SH-SY5Y (cell line): ENCODE measurements around the gene P2RX7.

Source experiments
- GATA2 ChIP-seq: IDR thresholded peaks from 2 replicates; pipeline ENCODE4 v1.6.1; 2011; ENCODE audit warnings: mild to moderate bottlenecking, low read depth, low read length
- GATA3 ChIP-seq: IDR thresholded peaks from 2 replicates; pipeline ENCODE4 v1.6.1; 2011; ENCODE audit warnings: low read depth, mild to moderate bottlenecking, low read length, moderate library complexity

- TF ChIP-seq GATA2: no peak
- no peak for TF ChIP-seq GATA3
Observed at GRCh38 chr12:121217063-121217462, 84.4 kb downstream of the P2RX7 start.
